IPS-20b (cell line): ENCODE results near the gene UQCRC1.

Experiments
- H3K27ac ChIP-seq: one replicate; pipeline ENCODE4 v1.5.1; 2013; ENCODE audit warnings: low read length
- H3K27me3 ChIP-seq: 2 replicates; pipeline ENCODE4 v1.6.1; 2013; ENCODE audit warnings: mild to moderate bottlenecking, low read length, inconsistent platforms; ENCODE audit not compliant: insufficient read depth
- H3K36me3 ChIP-seq: 2 replicates; pipeline ENCODE4 v1.6.1; 2013; ENCODE audit warnings: low read depth, mild to moderate bottlenecking, inconsistent platforms, low read length, moderate library complexity; ENCODE audit not compliant: insufficient read depth
- H3K4me1 ChIP-seq: 2 replicates; pipeline ENCODE4 v1.6.1; 2013; ENCODE audit warnings: mild to moderate bottlenecking, control low read depth, inconsistent platforms, low read length, moderate library complexity; ENCODE audit not compliant: insufficient read depth
- H3K4me3 ChIP-seq: 2 replicates; pipeline ENCODE4 v1.5.1; 2013; ENCODE audit warnings: mild to moderate bottlenecking, low read length, inconsistent platforms
- H3K9ac ChIP-seq: 2 replicates; pipeline ENCODE4 v1.6.1; 2013; ENCODE audit warnings: low read depth, mild to moderate bottlenecking, inconsistent platforms, low read length, moderate library complexity
- H3K9me3 ChIP-seq: 2 replicates; pipeline ENCODE4 v1.6.1; 2013; ENCODE audit warnings: mild to moderate bottlenecking, low read depth, low read length, inconsistent platforms; ENCODE audit not compliant: insufficient read depth

UQCRC1 gene

DNA sequence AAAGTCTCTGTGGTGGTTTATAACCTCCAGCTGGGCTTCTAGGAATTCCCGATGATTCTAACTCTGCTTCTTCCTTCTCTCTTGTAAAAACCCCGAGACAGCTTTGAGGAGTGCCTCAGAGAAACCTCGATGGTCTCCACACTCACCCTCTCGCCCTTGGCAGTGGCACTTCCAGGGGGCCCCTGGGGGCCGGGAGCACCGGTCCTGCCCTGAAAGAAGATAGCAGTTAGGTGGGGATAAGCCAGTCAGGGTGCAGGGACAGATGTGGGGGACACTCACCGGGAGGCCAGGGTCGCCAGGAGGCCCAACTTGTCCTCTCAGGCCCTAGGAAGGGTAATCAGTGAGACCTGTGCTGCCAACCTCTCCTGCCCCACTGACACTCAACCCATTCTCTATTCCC lies 24.0 kb downstream of the UQCRC1 start:
- Histone ChIP-seq H3K9me3 (no peaks in the 10 kb centered on the region), H3K36me3 (no peaks in the 10 kb centered on the region; the same call in 1 of the 2 replicates), H3K9ac (no peak overlapping the region), H3K27ac (no peak overlapping the region), H3K4me3 (no peak overlapping the region), H3K4me1 (no peaks in the 10 kb centered on the region), H3K27me3 (no peaks in the 10 kb centered on the region)

DNA sequence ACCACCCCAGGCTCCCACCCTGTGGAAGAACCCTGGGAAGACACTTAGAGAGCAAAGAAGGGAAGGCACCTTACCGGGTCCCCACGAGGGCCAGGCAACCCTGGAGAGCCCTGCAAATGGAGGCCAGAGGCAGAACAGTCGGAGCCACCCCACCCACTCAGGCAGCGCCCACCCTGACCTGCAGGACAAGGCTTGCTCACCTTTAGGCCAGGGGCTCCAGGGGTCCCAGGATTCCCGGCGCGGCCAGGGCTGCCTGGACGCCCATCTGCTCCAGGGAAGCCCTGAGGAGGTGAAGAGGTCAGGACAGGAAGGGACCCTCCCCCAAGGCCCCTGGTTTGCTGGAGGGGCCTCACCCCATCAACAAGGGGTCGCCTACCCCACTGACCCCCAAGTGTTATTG lies 24.6 kb downstream of the UQCRC1 start:
- Histone ChIP-seq H3K27me3 (no peaks in the 10 kb centered on the region), H3K9ac (no peak overlapping the region), H3K4me1 (no peaks in the 10 kb centered on the region), H3K4me3 (no peak overlapping the region), H3K27ac (no peak overlapping the region), H3K9me3 (no peaks in the 10 kb centered on the region), H3K36me3 (no peaks in the 10 kb centered on the region; the same call in 1 of the 2 replicates)

DNA sequence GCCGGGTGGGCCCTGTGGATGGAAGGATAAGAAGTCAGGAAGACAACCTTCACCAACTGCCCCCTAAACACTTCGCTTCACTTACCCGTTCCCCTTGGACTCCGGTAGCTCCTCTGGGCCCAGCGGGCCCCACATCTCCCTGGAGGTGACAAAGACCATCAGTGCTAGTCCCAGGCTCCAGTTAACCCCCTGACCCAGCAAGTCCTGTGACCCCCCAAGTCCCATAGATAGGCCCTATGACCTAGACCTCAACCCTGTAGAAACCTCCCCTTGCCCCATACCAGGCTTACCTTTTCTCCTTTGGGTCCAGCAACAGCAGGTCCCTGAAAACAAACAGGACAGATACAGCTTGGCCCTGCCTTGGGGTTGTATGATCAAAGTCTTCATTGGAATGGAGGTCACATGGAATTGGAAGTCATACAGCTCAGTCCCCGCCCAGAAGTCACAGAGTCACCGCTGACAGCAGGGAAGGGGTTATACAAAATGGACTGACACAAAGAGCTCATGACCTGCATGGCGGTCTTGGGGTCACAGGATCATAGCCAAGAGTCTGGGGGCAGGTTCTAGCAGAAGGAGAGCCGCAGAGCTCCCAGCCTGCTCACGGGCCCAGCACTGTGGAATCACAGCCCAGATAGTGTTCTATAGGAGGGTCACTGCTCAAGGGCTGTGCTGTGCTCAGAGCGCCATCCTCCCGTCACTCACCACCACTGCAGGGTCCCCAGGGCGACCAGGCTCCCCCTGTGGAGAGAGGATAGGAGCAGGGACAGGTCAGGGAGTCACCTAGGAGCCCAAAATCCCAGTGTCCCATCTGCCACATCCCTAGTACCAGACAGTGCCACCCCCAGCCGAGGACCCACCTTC lies 27.6 kb downstream of the UQCRC1 start:
- no peaks in the 10 kb centered on the region for H3K27me3 ChIP-seq
- H3K9me3 ChIP-seq = no peaks in the 10 kb centered on the region
- H3K4me1 ChIP-seq = no peaks in the 10 kb centered on the region
- H3K4me3 ChIP-seq = no peak overlapping the region
- H3K36me3 ChIP-seq = peaks cover 5% of the 10 kb centered on the region; the same call in 1 of the 2 replicates
- H3K27ac ChIP-seq = no peak overlapping the region
- no peak overlapping the region for H3K9ac ChIP-seq

DNA sequence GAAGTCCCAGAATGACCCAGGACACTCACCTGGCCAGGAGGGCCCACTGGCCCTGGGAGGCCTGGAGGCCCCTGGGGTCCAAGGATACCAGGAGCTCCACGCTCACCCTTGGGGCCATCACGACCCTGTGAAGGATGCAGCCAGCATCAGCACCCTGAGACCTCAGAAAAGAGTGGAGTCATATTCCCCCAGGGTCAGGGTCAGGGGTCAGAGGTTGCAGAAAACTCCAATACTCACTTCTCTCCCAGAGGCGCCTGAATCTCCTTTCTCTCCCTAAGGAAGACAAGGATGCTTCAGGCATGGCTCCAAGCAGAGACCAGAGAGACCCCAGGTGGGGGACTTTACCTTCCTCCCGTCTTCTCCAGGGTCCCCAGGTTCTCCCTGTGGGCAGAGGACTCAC lies 32.8 kb downstream of the UQCRC1 start:
- Histone ChIP-seq H3K4me3 (no peak overlapping the region), H3K36me3 (peaks cover 5% of the 10 kb centered on the region; the same call in 1 of the 2 replicates), H3K9ac (no peak overlapping the region), H3K4me1 (no peaks in the 10 kb centered on the region), H3K27me3 (no peaks in the 10 kb centered on the region), H3K9me3 (no peaks in the 10 kb centered on the region), H3K27ac (no peak overlapping the region)

DNA sequence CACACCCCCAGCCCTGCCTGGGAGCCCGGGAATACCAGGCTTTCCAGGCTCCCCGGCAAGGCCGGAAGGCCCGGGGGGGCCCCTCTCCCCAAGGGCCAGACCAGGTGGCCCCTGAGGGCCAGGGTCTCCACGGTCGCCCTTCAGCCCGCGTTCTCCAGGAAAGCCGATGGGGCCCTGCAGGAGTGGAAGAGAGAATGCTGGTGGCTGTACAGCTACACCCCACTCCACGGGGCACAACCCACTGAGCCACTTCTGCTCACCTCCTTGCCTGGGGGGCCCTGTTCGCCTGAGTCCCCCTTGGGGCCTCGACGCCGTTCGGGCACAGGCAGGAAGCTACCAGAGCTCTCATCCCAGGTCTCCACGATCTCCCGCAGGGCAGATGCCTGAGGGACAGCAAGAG lies 34.1 kb downstream of the UQCRC1 start:
- peaks cover 5% of the 10 kb centered on the region; the same call in 1 of the 2 replicates for H3K36me3 ChIP-seq
- no peak overlapping the region for H3K27ac ChIP-seq
- no peak overlapping the region for H3K9ac ChIP-seq
- H3K9me3 ChIP-seq = no peaks in the 10 kb centered on the region
- H3K4me3 ChIP-seq = no peak overlapping the region
- H3K27me3 ChIP-seq = no peaks in the 10 kb centered on the region
- H3K4me1 ChIP-seq = no peaks in the 10 kb centered on the region

DNA sequence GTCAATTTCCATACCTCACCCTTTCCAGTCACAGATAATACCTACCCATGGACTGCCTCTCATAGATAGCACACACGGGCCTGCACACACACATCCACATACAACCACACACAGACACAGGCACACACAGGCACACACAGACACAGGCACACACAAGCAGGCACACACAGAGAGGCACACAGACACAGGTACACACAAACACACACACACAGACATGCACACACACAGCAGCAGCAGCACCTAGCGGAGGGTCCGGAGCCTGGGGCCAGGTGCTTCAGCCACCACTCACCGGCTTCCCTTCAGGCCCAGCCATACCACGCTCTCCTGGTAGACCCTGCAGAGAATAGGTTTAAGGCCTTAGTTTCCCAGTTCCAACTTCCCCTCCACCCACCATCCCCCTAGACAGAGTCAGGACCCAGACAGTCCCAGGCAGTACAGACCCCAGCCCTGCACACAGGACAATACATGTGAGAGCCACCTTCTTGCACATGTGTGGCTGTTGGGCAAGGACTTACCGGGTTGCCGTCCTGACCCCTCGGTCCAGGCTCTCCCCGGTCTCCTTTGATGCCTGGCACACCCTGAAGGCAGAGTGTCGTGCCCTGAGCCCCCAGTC lies 35.4 kb downstream of the UQCRC1 start:
- Histone ChIP-seq H3K36me3 (peaks cover 5% of the 10 kb centered on the region; the same call in 1 of the 2 replicates), H3K27me3 (no peaks in the 10 kb centered on the region), H3K9me3 (no peaks in the 10 kb centered on the region), H3K9ac (no peak overlapping the region), H3K4me3 (no peak overlapping the region), H3K27ac (no peak overlapping the region), H3K4me1 (no peaks in the 10 kb centered on the region)

DNA sequence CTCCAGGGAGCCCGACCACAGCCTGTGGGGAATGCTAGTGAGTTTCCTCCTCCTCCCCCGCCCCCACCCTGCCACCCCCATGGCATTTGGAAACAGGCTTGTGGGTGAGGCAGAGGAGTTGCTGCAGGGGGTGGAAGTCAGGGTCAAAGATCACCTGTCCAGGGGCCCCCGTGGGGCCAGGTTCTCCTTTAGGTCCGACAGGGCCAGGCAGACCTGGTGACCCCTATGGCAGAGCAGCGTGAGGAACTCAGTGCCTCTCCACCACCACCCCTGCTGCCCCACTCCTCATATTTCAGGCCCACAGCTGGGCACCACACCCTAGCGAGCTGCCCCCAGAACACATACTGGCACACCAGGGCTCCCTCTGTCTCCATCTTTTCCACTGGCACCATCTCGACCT lies 36.9 kb downstream of the UQCRC1 start:
- H3K27me3 ChIP-seq = no peaks in the 10 kb centered on the region
- H3K9me3 ChIP-seq = no peaks in the 10 kb centered on the region
- H3K36me3 ChIP-seq = peaks cover 5% of the 10 kb centered on the region; the same call in 1 of the 2 replicates
- no peaks in the 10 kb centered on the region for H3K4me1 ChIP-seq
- H3K4me3 ChIP-seq = no peak overlapping the region
- H3K27ac ChIP-seq = no peak overlapping the region
- no peak overlapping the region for H3K9ac ChIP-seq

DNA sequence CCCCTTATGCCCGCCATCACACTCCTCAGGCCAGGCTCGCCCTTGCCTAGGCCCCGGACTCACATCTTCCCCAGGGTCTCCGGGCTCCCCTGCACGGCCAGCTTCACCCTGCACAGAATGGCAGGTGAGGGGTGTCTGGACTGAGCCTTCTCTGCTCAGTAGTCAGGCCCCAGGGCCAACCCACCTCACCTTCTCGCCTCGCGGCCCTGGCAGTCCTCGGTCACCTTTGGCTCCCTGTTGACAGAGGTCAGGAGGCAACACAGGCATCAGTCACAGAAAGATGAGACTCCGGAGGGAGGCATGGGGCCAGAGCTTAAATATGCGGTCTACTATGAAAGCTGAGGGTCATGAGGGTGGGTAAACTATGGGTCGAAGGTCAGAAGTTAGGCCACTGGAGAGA lies 37.5 kb downstream of the UQCRC1 start:
- no peaks in the 10 kb centered on the region for H3K36me3 ChIP-seq
- no peaks in the 10 kb centered on the region for H3K27me3 ChIP-seq
- H3K4me1 ChIP-seq = no peaks in the 10 kb centered on the region
- H3K27ac ChIP-seq = no peak overlapping the region
- no peaks in the 10 kb centered on the region for H3K9me3 ChIP-seq
- no peak overlapping the region for H3K4me3 ChIP-seq
- no peak overlapping the region for H3K9ac ChIP-seq

DNA sequence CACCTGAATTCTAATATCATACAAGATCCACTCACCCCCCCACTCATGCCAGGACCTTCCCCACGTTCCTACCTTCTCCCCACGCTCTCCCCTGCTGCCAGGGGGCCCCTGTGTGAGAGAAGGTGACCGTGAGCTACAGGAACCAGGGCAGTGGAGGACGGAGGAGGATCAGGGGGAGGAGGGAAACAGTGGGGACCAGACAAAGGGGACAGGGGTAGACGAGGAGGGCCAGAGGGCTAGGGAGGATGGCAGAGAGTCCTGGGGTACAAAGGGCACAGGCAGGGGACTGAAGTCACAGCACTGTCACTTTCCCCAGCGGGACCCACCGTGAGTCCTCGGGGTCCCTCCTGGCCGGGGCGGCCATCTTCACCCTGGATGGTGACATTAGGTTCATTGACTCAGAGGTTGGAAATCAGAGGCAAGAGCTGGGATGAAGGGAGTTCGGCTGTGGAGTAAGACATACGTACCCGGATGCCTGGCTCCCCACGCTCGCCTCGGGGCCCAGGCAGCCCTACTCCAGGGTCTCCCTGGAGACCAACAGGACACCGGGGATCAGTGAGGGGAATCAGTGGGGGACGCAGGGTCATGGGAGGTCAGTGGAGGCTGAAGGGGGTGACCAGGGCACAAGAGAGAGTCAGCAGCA lies 39.5 kb downstream of the UQCRC1 start:
- no peaks in the 10 kb centered on the region for H3K4me1 ChIP-seq
- H3K36me3 ChIP-seq = no peaks in the 10 kb centered on the region
- no peaks in the 10 kb centered on the region for H3K27me3 ChIP-seq
- H3K27ac ChIP-seq = no peak overlapping the region
- H3K9ac ChIP-seq = no peak overlapping the region
- no peaks in the 10 kb centered on the region for H3K9me3 ChIP-seq
- H3K4me3 ChIP-seq = no peak overlapping the region

DNA sequence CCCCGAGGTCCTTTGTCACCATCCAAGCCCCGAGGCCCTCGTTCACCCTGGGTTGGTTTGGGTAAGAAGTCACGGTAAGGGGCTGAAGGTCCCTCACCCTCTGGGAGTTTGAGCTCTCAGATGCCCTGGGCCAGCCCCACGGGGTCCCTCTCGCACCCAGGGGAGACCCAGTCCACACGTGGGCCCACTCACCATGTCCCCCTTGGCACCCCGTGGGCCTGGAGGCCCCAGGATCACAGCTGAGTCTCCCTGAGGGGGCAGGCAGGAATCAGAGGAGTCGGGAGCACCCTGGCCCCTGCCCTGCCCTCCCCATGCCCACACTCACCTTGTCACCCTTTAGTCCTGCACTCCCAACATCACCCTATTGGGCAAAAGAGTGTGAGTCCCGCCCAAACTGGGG lies 40.0 kb downstream of the UQCRC1 start:
- Histone ChIP-seq H3K9me3 (no peaks in the 10 kb centered on the region), H3K9ac (no peak overlapping the region; the same call in 1 of the 2 replicates), H3K4me3 (no peak overlapping the region), H3K27ac (no peak overlapping the region), H3K4me1 (no peaks in the 10 kb centered on the region), H3K27me3 (no peaks in the 10 kb centered on the region), H3K36me3 (no peaks in the 10 kb centered on the region)

DNA sequence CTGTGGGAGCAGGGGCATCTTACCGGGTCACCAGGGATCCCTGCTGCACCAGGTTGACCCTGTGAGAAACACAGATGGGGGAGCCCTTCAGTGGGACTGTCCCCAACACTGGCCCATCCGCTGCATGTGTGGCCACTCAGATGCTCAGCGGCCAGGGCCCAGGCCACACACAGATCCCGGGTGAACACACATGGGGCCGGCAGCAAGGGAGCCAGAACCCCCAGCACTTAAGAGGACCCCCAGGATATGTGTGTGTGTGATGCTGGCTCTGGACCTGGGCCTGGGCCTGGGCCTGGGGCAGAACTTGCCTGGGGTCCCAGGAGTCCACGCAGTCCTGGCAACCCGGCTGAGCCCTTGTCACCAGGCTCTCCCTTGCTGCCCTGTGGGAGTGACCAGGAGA lies 41.0 kb downstream of the UQCRC1 start:
- H3K9ac ChIP-seq = no peak overlapping the region
- H3K4me1 ChIP-seq = peaks cover under 1% of the 10 kb centered on the region; the same call in 1 of the 2 replicates
- no peaks in the 10 kb centered on the region for H3K36me3 ChIP-seq
- H3K27me3 ChIP-seq = no peaks in the 10 kb centered on the region
- H3K4me3 ChIP-seq = no peak overlapping the region
- no peaks in the 10 kb centered on the region for H3K9me3 ChIP-seq
- no peak overlapping the region for H3K27ac ChIP-seq
